Type B pancreatic cell (in vitro differentiated cells): ENCODE results near the gene TNFSF9. TPM values are rescaled to one million over a fixed set of nuclear protein-coding genes. Genes with fewer than 3 reads are reported as not detected.

Experiments
- DNase-seq: peaks from one replicate; pipeline ENCODE4 v3.0.0; 2021; ENCODE audit warnings: mixed read lengths; ENCODE audit not compliant: unreplicated experiment; ENCODE audit errors: extremely low spot score
- H3K27ac Mint-ChIP-seq: 2 replicates; pipeline ENCODE4 v1.8.0; 2021; ENCODE audit warnings: mild to moderate bottlenecking, mixed read lengths
- H3K27me3 Mint-ChIP-seq: 2 replicates; pipeline ENCODE4 v1.8.0; 2021; ENCODE audit warnings: mixed read lengths
- H3K36me3 Mint-ChIP-seq: 2 replicates; pipeline ENCODE4 v1.8.0; 2021; ENCODE audit warnings: mixed read lengths
- H3K4me1 Mint-ChIP-seq: one replicate; pipeline ENCODE4 v1.8.0; 2021; ENCODE audit warnings: mixed read lengths; ENCODE audit not compliant: unreplicated experiment
- H3K4me3 Mint-ChIP-seq: 2 replicates; pipeline ENCODE4 v1.8.0; 2021; ENCODE audit warnings: mild to moderate bottlenecking, mixed read lengths
- H3K9me3 Mint-ChIP-seq: 2 replicates; pipeline ENCODE4 v1.8.0; 2021; ENCODE audit warnings: mixed read lengths
- CTCF ChIP-seq: fragments of 200-600 bp; sonication (generic); conservative IDR thresholded peaks from 2 replicates; pipeline ENCODE4 v1.5.0; 2021; ENCODE audit warnings: antibody characterized with exemption, mild to moderate bottlenecking
- long read RNA-seq: library from polyadenylated mRNA; unstranded; transcript quantifications from one replicate; pipeline ENCODE4 v2.0.0, GENCODE V29; 2020
- total RNA-seq: library from RNA; stranded (reverse); gene quantifications from 2 replicates; pipeline ENCODE4 v1.2.1, GENCODE V29; 2021; ENCODE audit warnings: low replicate concordance

TNFSF9 gene, protein sequence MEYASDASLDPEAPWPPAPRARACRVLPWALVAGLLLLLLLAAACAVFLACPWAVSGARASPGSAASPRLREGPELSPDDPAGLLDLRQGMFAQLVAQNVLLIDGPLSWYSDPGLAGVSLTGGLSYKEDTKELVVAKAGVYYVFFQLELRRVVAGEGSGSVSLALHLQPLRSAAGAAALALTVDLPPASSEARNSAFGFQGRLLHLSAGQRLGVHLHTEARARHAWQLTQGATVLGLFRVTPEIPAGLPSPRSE
- 1.3 and 3.4 TPM in 2 replicates for total RNA-seq
- long read RNA-seq: 0 reads

DNA sequence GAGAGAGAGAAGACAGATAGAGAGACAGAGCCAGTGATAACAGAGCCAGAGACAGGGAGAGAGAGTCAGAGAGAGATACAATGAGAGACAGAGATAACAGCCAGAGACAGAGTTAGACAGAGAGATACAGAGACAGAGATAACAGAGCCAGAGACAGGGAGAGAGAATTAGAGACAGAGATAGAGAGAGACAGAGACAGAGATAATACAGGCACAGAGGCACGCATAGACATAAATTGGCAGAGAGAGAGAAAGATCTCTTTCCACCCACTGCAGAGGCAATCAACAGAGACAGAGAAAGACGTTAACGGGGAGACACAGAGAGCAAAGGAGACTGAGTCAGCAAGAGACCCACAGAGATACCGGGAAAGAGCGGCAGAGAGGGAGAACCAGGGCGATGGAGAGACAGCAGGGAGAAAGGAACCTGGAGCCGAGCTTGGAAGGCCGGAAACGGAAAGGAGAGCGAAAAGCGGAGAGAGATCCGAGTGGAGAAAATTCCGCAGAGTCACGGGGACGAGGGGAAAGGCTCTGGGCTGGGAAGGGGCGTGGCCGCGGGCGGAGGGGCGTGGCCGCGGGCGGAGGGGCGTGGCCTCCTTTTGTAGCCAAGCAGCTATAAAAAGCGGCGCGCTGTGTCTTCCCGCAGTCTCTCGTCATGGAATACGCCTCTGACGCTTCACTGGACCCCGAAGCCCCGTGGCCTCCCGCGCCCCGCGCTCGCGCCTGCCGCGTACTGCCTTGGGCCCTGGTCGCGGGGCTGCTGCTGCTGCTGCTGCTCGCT lies at the start of gene TNFSF9:
TNFSF9 (plus strand) TSS at position 641 of the 777 bp plus-strand sequence; CDS start at position 652, 11 bp downstream.
- Mint-ChIP-seq H3K4me3 (peak within 1 kb of the TSS; percentile 88), H3K9me3 (no peaks in the 10 kb centered on the region), H3K27ac (peak within 1 kb of the TSS; percentile 63), H3K36me3 (no peaks in the 10 kb centered on the region), H3K4me1 (peaks cover 5% of the 10 kb centered on the region), H3K27me3 (peaks cover 57% of the 10 kb centered on the region)
- TF ChIP-seq CTCF: no peak
- DNase-seq: peak; percentile 93

- H3K4me3 Mint-ChIP-seq: no peak within 1 kb of the TSS
- no peak within 1 kb of the TSS for H3K27ac Mint-ChIP-seq
- peak; percentile 75 for TF ChIP-seq CTCF
- DNase-seq: no peak
- peaks cover 16% of the 10 kb centered on the region for H3K27me3 Mint-ChIP-seq
- no peaks in the 10 kb centered on the region for H3K4me1 Mint-ChIP-seq
- no peaks in the 10 kb centered on the region for H3K36me3 Mint-ChIP-seq
- H3K9me3 Mint-ChIP-seq: no peaks in the 10 kb centered on the region
These were observed 49.1 kb upstream of the TNFSF9 start, which contains the start of gene DENND1C for GRCh38 chr19:6481541-6482342. Gene DENND1C, minus strand, starts transcription at chr19:6481787. Its CDS starts 92 bp downstream, at chr19:6481695.

DNA sequence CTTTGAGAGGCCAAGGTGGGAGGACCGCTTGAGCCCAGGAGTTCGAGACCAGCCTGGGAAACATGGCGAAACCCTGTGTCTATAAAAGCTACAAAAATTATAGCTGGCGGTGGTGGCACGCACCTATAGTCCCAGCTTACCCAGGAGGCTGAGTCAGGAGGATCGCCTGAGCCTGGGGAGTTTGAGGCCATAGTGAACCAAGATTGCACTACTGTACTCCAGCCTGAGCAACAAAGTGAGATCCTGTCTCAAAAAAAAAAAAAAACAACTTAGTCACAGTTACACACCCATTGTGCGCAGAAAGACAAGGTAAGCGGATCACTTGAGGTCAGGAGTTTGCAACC lies 48.5 kb upstream of the TNFSF9 start:
- no peak for TF ChIP-seq CTCF
- H3K4me3 Mint-ChIP-seq: no peak overlapping the region
- no peak overlapping the region for H3K27ac Mint-ChIP-seq
- no peaks in the 10 kb centered on the region for H3K36me3 Mint-ChIP-seq
- H3K4me1 Mint-ChIP-seq: no peaks in the 10 kb centered on the region
- DNase-seq: no peak
- no peaks in the 10 kb centered on the region for H3K9me3 Mint-ChIP-seq
- peaks cover 19% of the 10 kb centered on the region for H3K27me3 Mint-ChIP-seq

DNA sequence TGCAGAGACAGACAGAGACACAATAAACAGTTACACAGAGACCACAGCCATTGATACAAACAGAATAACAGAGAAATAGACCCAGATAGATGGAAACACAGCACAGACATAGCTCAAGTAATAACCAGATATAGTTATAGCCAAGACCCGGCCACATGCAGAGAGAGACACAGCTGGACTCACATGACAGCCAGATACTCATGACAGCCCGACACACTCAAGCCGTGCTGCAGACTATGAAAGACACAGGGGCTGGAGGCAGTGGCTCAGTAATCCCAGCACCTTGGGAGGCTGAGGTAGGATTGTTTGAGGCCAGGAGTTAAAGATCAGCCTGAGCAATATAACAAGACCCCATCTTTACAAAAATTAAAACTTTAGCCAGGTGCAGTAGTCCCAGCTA lies 47.6 kb upstream of the TNFSF9 start:
- no peaks in the 10 kb centered on the region for H3K9me3 Mint-ChIP-seq
- TF ChIP-seq CTCF: no peak
- no peaks in the 10 kb centered on the region for H3K4me1 Mint-ChIP-seq
- H3K36me3 Mint-ChIP-seq: no peaks in the 10 kb centered on the region
- no peak overlapping the region for H3K27ac Mint-ChIP-seq
- no peak for DNase-seq
- peaks cover 20% of the 10 kb centered on the region for H3K27me3 Mint-ChIP-seq
- H3K4me3 Mint-ChIP-seq: no peak overlapping the region

DNA sequence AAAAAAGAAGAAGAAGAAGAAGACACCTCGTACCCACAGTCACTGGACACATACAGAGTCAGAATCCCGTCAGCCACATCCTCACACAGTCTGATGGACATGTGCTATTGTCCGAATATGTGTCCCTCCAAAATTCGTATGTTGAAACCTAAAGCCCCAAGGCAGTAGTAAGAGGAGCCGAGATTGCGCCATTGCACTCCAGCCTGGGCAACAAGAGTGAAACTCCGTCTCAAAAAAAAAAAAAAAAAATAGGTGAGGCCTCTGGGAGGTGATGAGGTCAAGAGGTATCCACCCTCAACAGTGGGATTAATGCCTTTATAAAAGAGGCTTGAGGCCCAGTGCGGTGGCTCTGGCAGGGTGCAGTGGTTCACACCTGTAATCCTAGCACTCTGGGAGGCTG lies 46.6 kb upstream of the TNFSF9 start:
- Mint-ChIP-seq H3K36me3 (no peaks in the 10 kb centered on the region), H3K27me3 (peaks cover 20% of the 10 kb centered on the region), H3K4me1 (no peaks in the 10 kb centered on the region), H3K4me3 (no peak overlapping the region), H3K9me3 (no peaks in the 10 kb centered on the region), H3K27ac (no peak overlapping the region)
- TF ChIP-seq CTCF: no peak
- no peak for DNase-seq
